Large intestine (tissue), 12 donors: Measurements from ENCODE around the gene ETV3L. TPM values are rescaled to one million over a fixed set of nuclear protein-coding genes. Genes with fewer than 3 reads are reported as not detected.

Experiments
- DNase-seq, 2 donors: peaks; one replicate each; pipeline versions ENCODE4 v3.0.0 to v3.0.0-alpha.2; 2013
- H3K27ac ChIP-seq: one replicate; pipeline ENCODE4 v1.5.1; 2013; ENCODE audit warnings: low read length
- H3K27me3 ChIP-seq: 2 replicates; pipeline ENCODE4 v1.6.1; 2013; ENCODE audit warnings: low read length; ENCODE audit not compliant: control insufficient read depth, insufficient read depth
- H3K36me3 ChIP-seq: 2 replicates; pipeline ENCODE4 v1.6.1; 2013; ENCODE audit warnings: low read length; ENCODE audit not compliant: control insufficient read depth, insufficient read depth
- H3K4me1 ChIP-seq: one replicate; pipeline ENCODE4 v1.6.1; 2013; ENCODE audit warnings: low read length; ENCODE audit not compliant: control insufficient read depth, insufficient read depth
- H3K4me3 ChIP-seq: one replicate; pipeline ENCODE4 v1.5.1; 2013; ENCODE audit warnings: low read length
- H3K9me3 ChIP-seq: one replicate; pipeline ENCODE4 v1.6.1; 2013; ENCODE audit warnings: mild to moderate bottlenecking, low read depth, low read length, moderate library complexity; ENCODE audit not compliant: control insufficient read depth
- WGBS: methylation state at CpG from one replicate; pipeline ENCODE4 v1.1.5; 2013; ENCODE audit warnings: low lambda C conversion rate; ENCODE audit not compliant: insufficient coverage; 5-methylcytosine and 5-hydroxymethylcytosine counted together
- long read RNA-seq, 11 donors: transcript quantifications; one replicate each; lab custom pipeline, GENCODE V29; 2026
- polyA plus RNA-seq: library from polyadenylated mRNA; unstranded; fragments of 120-200 nt; gene quantifications from one replicate; pipeline ENCODE4 v1.2.1, GENCODE V29; 2013

ETV3L gene
- polyA plus RNA-seq = not detected
- long read RNA-seq, donor 1 = 0 reads
- long read RNA-seq, donor 2 = 0 reads
- long read RNA-seq, donor 3 = 0 reads
- long read RNA-seq, donor 4 = 0 reads
- long read RNA-seq, donor 5 = 0 reads
- long read RNA-seq, donor 6 = 0 reads
- long read RNA-seq, donor 7 = 0 reads
- long read RNA-seq, donor 8 = 0 reads
- long read RNA-seq, donor 9 = 0 reads
- long read RNA-seq, donor 10 = 0 reads
- long read RNA-seq, donor 11 = 0 reads

DNA sequence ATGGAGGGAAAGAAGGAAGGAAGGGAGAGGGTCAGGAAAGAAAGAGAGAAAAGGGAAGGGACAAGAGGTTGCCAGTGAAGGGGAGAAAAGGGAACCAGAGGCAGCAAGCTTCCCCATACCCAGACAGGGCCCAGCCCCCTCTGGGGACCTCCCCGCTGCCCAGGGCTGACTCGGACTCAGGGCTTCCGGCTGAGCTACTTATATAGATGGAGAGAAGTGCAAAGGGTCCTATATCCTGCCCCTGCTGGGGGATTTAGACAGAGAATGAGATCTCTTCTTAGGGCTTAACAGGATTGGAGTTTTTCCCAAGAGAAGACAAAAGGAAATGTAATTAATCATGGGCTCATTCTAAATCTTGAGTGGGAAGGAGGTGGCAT lies at the start of gene ETV3L:
Gene ETV3L (minus strand): TSS at position 176 of the 377 bp plus-strand sequence. CDS start 285 bp downstream, outside the sequence.
- Histone ChIP-seq H3K9me3 (no peaks in the 10 kb centered on the region), H3K4me1 (no peaks in the 10 kb centered on the region), H3K4me3 (no peak within 1 kb of the TSS), H3K36me3 (no peaks in the 10 kb centered on the region), H3K27ac (no peak within 1 kb of the TSS), H3K27me3 (peaks cover 10% of the 10 kb centered on the region)
- no CpG with 5 or more reads among the region's 3 CpGs for WGBS
- DNase-seq = no peak

DNA sequence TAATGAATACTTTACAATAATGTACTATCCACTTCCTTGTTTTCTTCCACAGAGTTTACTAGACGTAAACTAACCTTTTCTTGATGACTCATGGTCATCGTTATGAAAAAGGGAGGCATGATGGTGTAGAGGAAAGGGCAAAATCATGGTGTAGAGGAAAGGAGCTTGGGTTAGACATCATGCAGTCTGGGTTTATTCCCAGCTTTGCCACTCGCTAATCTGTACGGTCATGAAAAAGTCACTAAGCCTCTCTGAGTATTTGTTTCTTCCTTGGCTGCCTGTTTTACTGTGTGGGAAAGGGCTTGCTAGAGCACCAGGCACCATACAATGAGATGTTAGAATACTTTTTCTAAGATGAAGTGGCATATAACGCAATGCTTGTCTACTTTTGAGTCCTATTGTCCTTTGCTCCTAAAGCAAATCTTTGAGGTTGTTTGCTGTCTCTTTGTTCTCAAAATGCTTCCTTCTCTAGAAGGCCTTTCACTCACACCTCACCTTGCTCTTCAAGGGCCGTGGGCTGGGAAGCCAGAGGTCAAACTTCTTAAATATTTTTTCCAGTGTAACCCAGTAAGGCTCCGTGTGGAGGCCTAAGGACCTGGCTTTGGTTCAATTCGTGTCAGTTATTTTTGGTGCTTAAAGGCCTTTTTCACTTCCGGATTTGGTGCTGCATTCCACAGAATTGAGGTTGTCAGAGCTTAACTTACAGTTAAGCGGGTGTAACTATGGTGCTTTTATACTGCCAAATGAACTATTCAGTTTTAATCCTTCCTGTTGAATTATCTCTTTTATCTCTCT lies 48.5 kb upstream of the ETV3L start:
- H3K27ac ChIP-seq = no peak overlapping the region
- H3K9me3 ChIP-seq = no peaks in the 10 kb centered on the region
- no peak for DNase-seq
- 52% methylated on average over 5 of the region's 10 CpGs for WGBS
- peaks cover 2% of the 10 kb centered on the region for H3K27me3 ChIP-seq
- H3K4me3 ChIP-seq = no peak overlapping the region
- H3K4me1 ChIP-seq = no peaks in the 10 kb centered on the region
- H3K36me3 ChIP-seq = no peaks in the 10 kb centered on the region

DNA sequence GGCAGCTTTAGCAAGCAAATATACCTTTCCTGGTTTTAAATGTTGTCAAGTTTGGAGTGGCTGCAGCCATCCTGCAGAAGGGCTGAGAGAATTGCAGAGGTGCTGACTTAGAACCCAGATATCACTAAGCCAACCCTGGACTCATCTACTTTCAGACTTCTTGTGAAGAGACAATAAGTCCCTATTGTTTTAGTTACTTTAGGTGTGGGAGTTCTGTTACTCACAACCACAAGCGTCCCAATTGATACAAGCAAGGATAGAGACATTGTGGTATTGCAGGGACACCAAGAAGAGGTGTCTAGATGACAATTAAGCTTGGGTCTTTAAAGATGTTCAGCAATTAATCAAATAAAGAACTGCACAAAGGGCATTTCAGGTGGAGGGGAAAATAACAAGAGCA lies 47.4 kb upstream of the ETV3L start:
- H3K9me3 ChIP-seq = no peaks in the 10 kb centered on the region
- no CpG with 5 or more reads among the region's 1 CpG for WGBS
- H3K4me3 ChIP-seq = no peak overlapping the region
- H3K27me3 ChIP-seq = peaks cover 2% of the 10 kb centered on the region
- no peak overlapping the region for H3K27ac ChIP-seq
- H3K4me1 ChIP-seq = no peaks in the 10 kb centered on the region
- no peak for DNase-seq
- no peaks in the 10 kb centered on the region for H3K36me3 ChIP-seq

DNA sequence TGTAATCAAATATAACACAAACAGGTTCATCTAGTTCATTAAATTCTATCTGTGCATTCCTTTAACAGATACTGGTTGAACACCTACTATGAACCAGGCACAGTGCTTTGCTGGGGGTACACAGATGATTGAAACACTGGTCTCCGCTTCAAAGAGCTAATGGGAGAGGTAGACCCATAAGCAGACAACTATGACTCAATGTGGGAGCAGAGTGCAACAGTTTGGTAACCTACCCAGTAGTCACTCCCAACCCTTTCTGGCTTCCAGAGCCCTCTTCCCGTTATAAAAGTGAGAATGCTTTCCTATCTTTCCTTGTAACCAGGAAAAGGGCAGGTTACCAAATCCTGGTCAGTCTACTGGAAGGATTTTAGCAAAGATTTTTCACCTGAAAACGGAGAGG lies 46.6 kb upstream of the ETV3L start:
- peak in 1 of 2 donors; percentile 29 for DNase-seq

DNA sequence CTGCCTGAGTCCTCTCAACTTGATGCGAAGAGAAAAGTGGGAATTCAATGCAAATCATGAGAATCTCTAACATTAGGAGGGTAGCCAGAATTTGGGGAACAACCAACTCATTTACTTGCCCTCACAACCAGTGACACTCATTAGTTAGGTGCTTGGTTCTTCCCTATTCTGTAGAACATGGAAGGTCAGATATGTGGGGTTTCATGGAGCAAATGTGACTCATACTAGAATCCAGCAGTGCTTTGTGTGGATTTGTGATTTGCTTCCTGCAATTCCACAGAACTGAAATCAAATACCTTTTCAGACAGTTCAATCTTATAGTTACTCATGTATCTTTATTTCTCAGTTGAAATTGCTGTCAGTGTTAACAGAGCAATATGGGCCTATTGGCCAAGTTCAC lies 45.5 kb upstream of the ETV3L start:
- H3K4me3 ChIP-seq = no peak overlapping the region
- H3K27ac ChIP-seq = no peak overlapping the region
- no CpG with 5 or more reads among the region's 1 CpG for WGBS
- no peak for DNase-seq
- peaks cover 2% of the 10 kb centered on the region for H3K27me3 ChIP-seq
- no peaks in the 10 kb centered on the region for H3K36me3 ChIP-seq
- H3K9me3 ChIP-seq = no peaks in the 10 kb centered on the region
- no peaks in the 10 kb centered on the region for H3K4me1 ChIP-seq

More for the DNA sequence above, 46.6 kb upstream of the ETV3L start:
- H3K4me1 ChIP-seq = no peaks in the 10 kb centered on the region
- H3K36me3 ChIP-seq = no peaks in the 10 kb centered on the region
- 60% methylated on average over 2 of the region's 3 CpGs for WGBS
- peaks cover 2% of the 10 kb centered on the region for H3K27me3 ChIP-seq
- H3K9me3 ChIP-seq = no peaks in the 10 kb centered on the region
- H3K27ac ChIP-seq = no peak overlapping the region
- H3K4me3 ChIP-seq = no peak overlapping the region

DNA sequence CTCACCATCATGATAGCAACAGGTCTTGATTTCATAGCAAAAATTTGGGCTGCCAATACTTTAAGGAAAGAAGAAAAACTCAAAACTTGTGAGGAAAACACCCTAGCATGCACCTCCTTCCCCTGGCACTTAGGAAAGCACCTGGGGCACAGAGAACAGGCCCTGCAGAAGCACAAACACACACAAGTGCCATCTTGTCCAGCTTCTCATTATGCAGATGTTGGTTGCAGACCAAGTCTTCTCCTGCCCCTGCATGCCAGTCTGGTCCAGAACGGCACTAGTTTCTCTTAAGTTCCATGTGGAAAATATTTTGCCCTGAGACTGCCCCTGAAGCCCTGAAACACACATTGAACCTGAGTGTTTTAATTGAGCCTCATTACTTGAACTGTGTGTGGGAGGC lies 44.9 kb upstream of the ETV3L start:
- H3K4me1 ChIP-seq = no peaks in the 10 kb centered on the region
- H3K4me3 ChIP-seq = no peak overlapping the region
- H3K36me3 ChIP-seq = no peaks in the 10 kb centered on the region
- no peak overlapping the region for H3K27ac ChIP-seq
- no peaks in the 10 kb centered on the region for H3K9me3 ChIP-seq
- H3K27me3 ChIP-seq = no peaks in the 10 kb centered on the region
- DNase-seq = no peak
- no CpG with 5 or more reads among the region's 1 CpG for WGBS

DNA sequence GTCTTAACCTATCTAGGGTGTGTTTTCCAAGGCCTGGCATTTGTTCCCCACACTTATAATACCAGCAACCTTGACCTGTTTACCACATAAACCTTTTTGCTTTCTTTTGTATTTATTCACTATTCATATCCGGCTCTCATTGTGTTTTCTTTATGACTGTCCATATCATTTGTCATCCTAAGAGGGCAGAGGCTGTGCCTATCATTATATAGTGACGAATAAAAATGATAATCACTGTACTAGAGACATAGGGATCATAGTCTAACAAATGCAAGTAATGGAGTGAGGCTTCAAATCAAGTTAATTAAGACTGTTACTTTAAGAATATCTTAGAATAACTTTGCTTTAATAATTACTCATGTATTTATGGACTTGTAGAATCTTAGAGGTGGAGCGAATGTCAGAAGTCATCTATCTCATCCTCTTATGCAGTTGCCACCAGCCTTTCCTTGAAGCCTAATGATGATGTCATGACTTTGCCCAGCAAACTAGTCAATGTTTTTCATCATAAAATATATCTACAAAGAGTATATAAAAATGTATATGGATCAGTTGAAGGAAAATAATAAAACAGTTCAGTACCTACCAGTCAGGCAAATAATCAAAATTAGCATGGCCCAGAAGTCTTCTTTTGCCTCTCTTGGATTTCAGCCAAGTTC lies 43.3 kb upstream of the ETV3L start:
- WGBS = 89% methylated on average over 1 of the region's 3 CpGs
- H3K4me3 ChIP-seq = no peak overlapping the region
- H3K27ac ChIP-seq = no peak overlapping the region
- no peaks in the 10 kb centered on the region for H3K36me3 ChIP-seq
- no peak for DNase-seq
- no peaks in the 10 kb centered on the region for H3K4me1 ChIP-seq
- H3K9me3 ChIP-seq = no peaks in the 10 kb centered on the region
- H3K27me3 ChIP-seq = no peaks in the 10 kb centered on the region

DNA sequence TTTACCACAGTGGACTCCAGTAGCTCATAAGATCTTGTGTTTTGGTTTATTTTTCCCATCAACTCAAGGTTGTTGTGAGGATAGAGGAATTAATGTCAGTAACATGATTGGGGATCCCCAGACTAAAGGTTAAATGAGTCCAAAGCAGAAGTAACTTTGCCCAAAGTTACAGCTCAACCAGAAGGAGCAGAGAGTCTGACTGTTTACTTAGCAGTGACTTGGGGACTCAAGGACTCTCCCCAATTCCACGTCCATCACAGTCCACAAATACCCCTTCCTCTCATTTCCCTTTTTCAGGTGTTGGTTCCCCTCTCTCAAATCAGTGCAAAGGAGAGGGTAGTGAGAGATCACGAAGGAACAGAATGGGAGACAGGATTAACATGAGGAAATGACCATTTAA lies 42.6 kb upstream of the ETV3L start:
- no peaks in the 10 kb centered on the region for H3K36me3 ChIP-seq
- WGBS = 80% methylated on average over 1 of the region's 2 CpGs
- no peak overlapping the region for H3K4me3 ChIP-seq
- H3K27ac ChIP-seq = no peak overlapping the region
- H3K4me1 ChIP-seq = peaks cover 1% of the 10 kb centered on the region
- DNase-seq = no peak
- H3K27me3 ChIP-seq = no peaks in the 10 kb centered on the region
- no peaks in the 10 kb centered on the region for H3K9me3 ChIP-seq

DNA sequence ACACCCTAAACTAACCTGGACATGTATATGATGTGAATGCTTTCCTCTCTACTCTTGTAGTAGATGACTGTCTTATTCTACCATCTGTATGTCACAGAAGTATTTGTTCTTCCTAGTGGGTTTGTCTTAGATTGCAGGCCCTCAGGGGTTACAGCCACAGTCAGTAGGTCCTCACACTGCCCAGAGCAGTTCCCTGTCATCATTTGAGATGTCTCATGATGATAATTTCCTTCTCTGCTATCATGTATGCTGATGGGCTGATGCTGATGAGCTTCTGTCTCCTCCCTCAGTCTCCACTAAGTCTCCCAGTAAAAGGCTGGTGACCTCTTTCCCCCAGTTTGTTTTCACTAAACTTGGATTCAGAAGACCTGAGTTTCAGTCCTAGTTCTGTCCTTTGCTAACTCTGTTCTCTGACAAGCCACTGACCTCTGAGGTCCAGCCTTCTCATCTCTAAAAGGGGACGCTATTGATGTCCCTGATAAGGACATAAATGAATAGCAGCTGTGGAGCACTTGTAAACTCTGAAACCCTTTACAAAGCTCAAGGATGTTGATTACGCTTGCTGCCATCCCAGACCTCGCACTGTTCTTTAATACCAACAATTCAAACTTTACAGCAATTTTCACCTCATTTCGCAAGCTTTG lies 41.7 kb upstream of the ETV3L start:
- Histone ChIP-seq H3K9me3 (no peaks in the 10 kb centered on the region), H3K27ac (no peak overlapping the region), H3K36me3 (no peaks in the 10 kb centered on the region), H3K27me3 (no peaks in the 10 kb centered on the region), H3K4me3 (no peak overlapping the region), H3K4me1 (peaks cover 10% of the 10 kb centered on the region)
- no CpG with 5 or more reads among the region's 4 CpGs for WGBS
- DNase-seq = no peak

DNA sequence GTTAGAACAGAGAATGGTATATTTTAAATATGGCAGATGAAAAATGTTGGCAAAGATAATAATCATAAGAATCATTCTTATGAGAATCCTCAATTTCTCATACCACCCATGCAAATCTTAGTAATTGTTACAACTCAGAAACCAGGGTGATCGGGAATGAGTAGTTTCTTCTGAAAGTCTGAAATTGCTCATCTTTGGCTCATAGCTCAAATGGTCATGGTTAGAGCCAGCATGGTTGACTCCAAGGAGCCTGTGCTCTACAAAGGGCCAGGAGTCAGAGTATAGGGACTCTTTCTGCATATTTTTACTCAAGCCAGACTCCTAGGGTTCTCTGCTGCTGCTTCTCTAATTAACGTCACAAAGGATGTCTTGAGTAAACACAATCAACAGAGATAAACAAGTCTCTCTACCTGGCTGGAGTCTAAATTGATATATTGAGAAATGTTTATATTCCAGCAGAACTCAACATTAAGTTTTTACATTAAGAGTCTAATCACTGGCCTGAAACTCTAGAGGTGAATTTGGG lies 40.5 kb upstream of the ETV3L start:
- no peak for DNase-seq
- WGBS = no CpG with 5 or more reads among the region's 2 CpGs
- H3K27me3 ChIP-seq = no peaks in the 10 kb centered on the region
- H3K4me3 ChIP-seq = no peak overlapping the region
- no peak overlapping the region for H3K27ac ChIP-seq
- H3K36me3 ChIP-seq = peaks cover 9% of the 10 kb centered on the region
- no peaks in the 10 kb centered on the region for H3K9me3 ChIP-seq
- peaks cover 16% of the 10 kb centered on the region for H3K4me1 ChIP-seq
